AG04450 (cell line): ENCODE results near the gene WDR33. TPM values are rescaled to one million over a fixed set of nuclear protein-coding genes. Genes with fewer than 3 reads are reported as not detected.

Experiments
- CTCF ChIA-PET: fragments of 300-600, 350-600 bp; formaldehyde crosslinking; extraction: SDS; loops from one replicate; lab custom pipeline; 2022; ENCODE audit warnings: antibody characterized with exemption, inconsistent platforms; lab: Charles Lee
- POLR2A ChIA-PET: fragments of 350-600 bp; formaldehyde crosslinking; extraction: SDS; loops from one replicate; lab custom pipeline; 2021; ENCODE audit warnings: antibody characterized with exemption, inconsistent platforms; lab: Yijun Ruan, JAX
- DNase-seq: peaks from one replicate; pipeline ENCODE4 v3.0.0-alpha.2; 2011; ENCODE audit warnings: low read depth, low spot score
- H3K27ac ChIP-seq: one replicate; pipeline ENCODE4 v1.5.1; 2012; ENCODE audit warnings: low read depth, low read length, control low read depth
- H3K27me3 ChIP-seq: one replicate; pipeline ENCODE4 v1.6.0; 2012; ENCODE audit warnings: low read length; ENCODE audit not compliant: control insufficient read depth, insufficient read depth
- H3K4me3 ChIP-seq: 2 replicates; pipeline ENCODE4 v1.5.1; 2011; ENCODE audit warnings: mild to moderate bottlenecking, low read depth, low read length, control low read depth
- H3K9me3 ChIP-seq: 2 replicates; pipeline ENCODE4 v1.5.1; 2012; ENCODE audit warnings: low read length; ENCODE audit not compliant: control insufficient read depth, insufficient read depth
- CTCF ChIP-seq: IDR thresholded peaks from 2 replicates; pipeline ENCODE4 v1.5.1; 2011; ENCODE audit warnings: low read depth, low read length, control low read depth, inconsistent platforms
- polyA plus RNA-seq: library from polyadenylated mRNA; depleted of rRNA; stranded (reverse); fragments of >200 nt; gene quantifications from 2 replicates; pipeline ENCODE4 v1.2.3, GENCODE V29; 2011

Gene WDR33
- polyA plus RNA-seq, 1 experiment = 54.1 TPM

GRCh38 chr2:127661072-127661649 lies 149.8 kb downstream of the WDR33 start:
- H3K4me3 ChIP-seq = no peak overlapping the region
- no peaks in the 10 kb centered on the region; the same call in 1 of the 2 replicates for H3K9me3 ChIP-seq
- no peak for DNase-seq
- CTCF ChIA-PET = interaction anchor here (1.0 to 2.1 kb wide), 2 partner anchors 11 kb away, joined by 4 to 5 read pairs; no protein-coding TSS in a partner anchor
- peaks cover 7% of the 10 kb centered on the region for H3K27me3 ChIP-seq
- POLR2A ChIA-PET = no interaction called here
- no peak for TF ChIP-seq CTCF
- H3K27ac ChIP-seq = no peak overlapping the region

- CTCF ChIA-PET = interaction anchor here (2.1 kb wide), 1 partner anchor 10 kb away, joined by 5 read pairs; no protein-coding TSS in a partner anchor
Measured at GRCh38 chr2:127660291-127660578, 150.7 kb downstream of the WDR33 start.

GRCh38 chr2:127659408-127660290 lies 151.3 kb downstream of the WDR33 start:
- Histone ChIP-seq H3K4me3 (no peak overlapping the region), H3K9me3 (no peaks in the 10 kb centered on the region; the same call in 1 of the 2 replicates), H3K27me3 (peaks cover 3% of the 10 kb centered on the region), H3K27ac (no peak overlapping the region)
- no peak for TF ChIP-seq CTCF
- POLR2A ChIA-PET = no interaction called here
- CTCF ChIA-PET = interaction anchor here (2.1 kb wide), 1 partner anchor 10 kb away, joined by 5 read pairs; no protein-coding TSS in a partner anchor
- DNase-seq = no peak

More at GRCh38 chr2:127660291-127660578, 150.7 kb downstream of the WDR33 start:
- H3K9me3 ChIP-seq = no peaks in the 10 kb centered on the region; the same call in 1 of the 2 replicates
- H3K27ac ChIP-seq = no peak overlapping the region
- H3K4me3 ChIP-seq = no peak overlapping the region
- POLR2A ChIA-PET = no interaction called here
- no peak for TF ChIP-seq CTCF
- no peak for DNase-seq
- peaks cover 6% of the 10 kb centered on the region for H3K27me3 ChIP-seq

GRCh38 chr2:127658641-127659407 lies 152.1 kb downstream of the WDR33 start:
- no peaks in the 10 kb centered on the region for H3K27me3 ChIP-seq
- no peak overlapping the region for H3K4me3 ChIP-seq
- no peak for TF ChIP-seq CTCF
- H3K27ac ChIP-seq = no peak overlapping the region
- CTCF ChIA-PET = interaction anchor here (2.1 kb wide), 1 partner anchor 9 kb away, joined by 5 read pairs; no protein-coding TSS in a partner anchor
- H3K9me3 ChIP-seq = no peaks in the 10 kb centered on the region; the same call in 1 of the 2 replicates
- POLR2A ChIA-PET = no interaction called here
- DNase-seq = no peak
